B cell (primary cell): ENCODE results near the gene RASGRP2.

Experiments used
- EZH2 ChIP-seq: IDR thresholded peaks from 2 replicates; pipeline ENCODE4 v1.6.1; 2012; ENCODE audit warnings: borderline replicate concordance, low read depth, mild to moderate bottlenecking, moderate library complexity, low read length; ENCODE audit not compliant: insufficient read depth, poor library complexity, severe bottlenecking
- TF ChIP-seq, protein P1 (sequence below): fragments of 200-600 bp; IDR thresholded peaks from one replicate; pipeline ENCODE4 v1.8.0; 2022; ENCODE audit warnings: antibody characterized with exemption, mild to moderate bottlenecking

GRCh38 chr11:64681171-64681570, 62.8 kb downstream of the RASGRP2 start:
- TF ChIP-seq, protein P1, sequence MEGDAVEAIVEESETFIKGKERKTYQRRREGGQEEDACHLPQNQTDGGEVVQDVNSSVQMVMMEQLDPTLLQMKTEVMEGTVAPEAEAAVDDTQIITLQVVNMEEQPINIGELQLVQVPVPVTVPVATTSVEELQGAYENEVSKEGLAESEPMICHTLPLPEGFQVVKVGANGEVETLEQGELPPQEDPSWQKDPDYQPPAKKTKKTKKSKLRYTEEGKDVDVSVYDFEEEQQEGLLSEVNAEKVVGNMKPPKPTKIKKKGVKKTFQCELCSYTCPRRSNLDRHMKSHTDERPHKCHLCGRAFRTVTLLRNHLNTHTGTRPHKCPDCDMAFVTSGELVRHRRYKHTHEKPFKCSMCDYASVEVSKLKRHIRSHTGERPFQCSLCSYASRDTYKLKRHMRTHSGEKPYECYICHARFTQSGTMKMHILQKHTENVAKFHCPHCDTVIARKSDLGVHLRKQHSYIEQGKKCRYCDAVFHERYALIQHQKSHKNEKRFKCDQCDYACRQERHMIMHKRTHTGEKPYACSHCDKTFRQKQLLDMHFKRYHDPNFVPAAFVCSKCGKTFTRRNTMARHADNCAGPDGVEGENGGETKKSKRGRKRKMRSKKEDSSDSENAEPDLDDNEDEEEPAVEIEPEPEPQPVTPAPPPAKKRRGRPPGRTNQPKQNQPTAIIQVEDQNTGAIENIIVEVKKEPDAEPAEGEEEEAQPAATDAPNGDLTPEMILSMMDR = no peak
- no peak for TF ChIP-seq EZH2
